ENCODE results near the gene PKNOX1.
A peak's percentile ranks its signal among the peaks of the same experiment; 100 is the strongest.
"Not testable (repeated sequence)": the region's sequence is repeated elsewhere in the genome, so short reads cannot be mapped to it uniquely, and the experiment has no call there.

Gene PKNOX1

DNA sequence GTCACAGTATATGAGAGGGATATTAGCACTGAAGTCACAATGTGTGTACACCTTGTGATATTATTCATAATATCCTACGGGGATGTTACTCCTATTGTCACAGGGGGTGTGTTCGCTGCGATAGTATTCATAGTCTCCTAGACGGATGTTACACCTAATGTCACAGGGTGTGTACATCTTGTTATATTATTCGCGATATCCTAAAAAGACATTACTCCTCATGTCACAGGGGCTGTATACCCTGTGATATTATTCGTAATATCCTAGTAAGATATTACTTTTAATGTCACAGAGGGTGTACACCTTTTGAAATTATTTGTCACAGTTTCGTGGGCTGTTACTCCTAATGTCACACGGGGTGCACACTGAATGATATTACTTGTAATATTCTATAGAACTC, 23.2 kb upstream of the PKNOX1 start:
- DNase-seq (ENCODE audit: low spot score) = not testable (repeated sequence)

DNA sequence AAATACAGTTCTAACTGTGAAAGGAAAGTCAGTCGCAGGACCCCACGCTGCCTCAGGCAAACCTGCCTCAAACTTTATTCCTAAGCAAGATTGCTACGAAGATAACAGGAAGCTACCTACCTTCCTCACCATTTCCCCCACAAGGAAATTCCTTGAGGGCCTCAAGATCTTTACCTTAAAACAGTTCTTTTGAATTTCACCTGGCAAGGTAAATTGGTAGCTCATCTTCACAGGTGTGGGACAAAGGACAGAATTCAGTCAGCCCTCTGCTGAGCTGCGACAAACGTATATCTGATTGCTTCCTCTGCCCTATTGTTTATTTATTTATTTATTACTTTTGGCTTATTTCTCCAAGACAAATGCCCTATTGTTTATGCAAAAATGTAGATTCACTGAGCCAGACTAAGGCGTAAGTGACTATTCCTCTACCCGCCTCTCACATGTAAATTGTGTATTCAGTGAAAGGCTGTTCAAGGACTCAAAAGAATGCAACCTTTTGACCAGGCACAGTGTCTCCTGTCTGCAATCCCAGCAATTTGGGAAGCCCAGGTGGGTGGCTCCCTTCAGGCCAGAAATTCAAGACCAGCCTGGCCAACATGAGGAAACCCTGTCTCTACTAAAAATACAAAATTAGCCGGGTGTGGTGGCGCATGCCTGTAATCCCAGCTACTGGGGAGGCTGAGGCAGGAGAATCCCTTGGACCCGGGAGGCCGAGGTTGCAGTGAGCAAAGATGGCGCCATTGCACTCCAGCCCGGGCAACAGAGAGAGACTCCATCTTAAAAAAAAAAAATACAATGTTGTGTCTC, 17.3 kb upstream of the PKNOX1 start:
- DNase-seq (ENCODE audit: low spot score) = no peak

DNA sequence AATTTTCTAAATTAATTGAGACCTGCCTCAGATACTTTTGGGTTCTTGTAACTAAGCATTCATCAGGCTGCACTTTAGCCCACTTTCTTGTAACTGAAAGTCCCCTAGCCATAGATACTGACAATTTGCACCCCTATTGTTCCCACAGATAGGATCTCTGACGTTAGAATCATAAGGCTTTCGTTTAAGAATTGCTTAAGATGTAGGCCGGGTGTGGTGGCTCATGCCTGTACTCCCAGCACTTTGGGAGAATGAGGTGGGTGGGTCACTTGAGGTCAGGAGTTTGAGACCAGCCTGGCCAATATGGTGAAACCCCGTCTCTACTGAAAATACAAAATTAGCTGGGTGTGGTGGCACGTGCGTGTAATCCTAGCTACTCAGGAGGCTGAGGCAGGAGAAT, 16.2 kb upstream of the PKNOX1 start:
- DNase-seq (ENCODE audit: low spot score) = not testable (repeated sequence)

DNA sequence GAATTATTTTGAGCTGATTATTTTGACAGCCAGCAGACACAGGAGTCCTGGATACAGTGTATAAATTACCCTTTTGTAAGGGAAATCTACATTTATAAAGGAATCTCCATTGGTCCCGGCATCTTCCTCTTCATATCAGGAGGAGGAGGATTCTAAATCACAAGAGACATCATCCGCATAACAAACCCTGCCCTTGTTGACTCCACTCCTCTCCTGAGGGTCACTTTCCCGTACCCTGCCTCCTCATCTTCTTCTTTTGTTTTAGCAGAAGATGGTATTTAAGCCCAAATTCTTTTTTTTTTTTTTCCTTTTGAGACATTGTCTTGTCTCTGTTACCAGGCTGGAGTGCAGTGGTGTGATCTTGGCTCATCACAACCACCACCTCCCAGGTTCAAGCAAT, 14.6 kb upstream of the PKNOX1 start:
- DNase-seq (ENCODE audit: low spot score) = no peak

- DNase-seq (ENCODE audit: low spot score) = no peak
These were observed 11.9 kb upstream of the PKNOX1 start for GRCh38 chr21:42962380-42963007.

- no peak for DNase-seq (ENCODE audit: low spot score)
These were observed 10.3 kb upstream of the PKNOX1 start for GRCh38 chr21:42964086-42964485.

GRCh38 chr21:42964546-42965210, 9.7 kb upstream of the PKNOX1 start:
- DNase-seq (ENCODE audit: low spot score) = no peak

DNA sequence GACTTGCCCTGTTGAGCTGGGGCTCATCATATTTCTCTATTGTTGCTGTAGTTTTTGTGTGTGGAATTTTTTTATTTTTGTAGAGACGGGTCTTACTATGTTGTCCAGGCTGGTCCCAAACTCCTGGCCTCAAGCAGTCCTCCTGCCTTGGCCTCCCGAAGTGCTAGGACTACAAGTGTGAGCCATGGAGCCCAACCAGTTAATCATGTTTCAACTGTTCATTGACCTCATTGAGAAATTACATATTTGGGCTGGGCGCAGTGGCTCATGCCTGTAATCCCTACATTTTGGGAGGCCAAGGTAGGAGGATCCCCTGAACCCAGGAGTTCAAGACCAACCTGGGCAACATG, 9.2 kb upstream of the PKNOX1 start:
- no peak for DNase-seq (ENCODE audit: low spot score)

DNA sequence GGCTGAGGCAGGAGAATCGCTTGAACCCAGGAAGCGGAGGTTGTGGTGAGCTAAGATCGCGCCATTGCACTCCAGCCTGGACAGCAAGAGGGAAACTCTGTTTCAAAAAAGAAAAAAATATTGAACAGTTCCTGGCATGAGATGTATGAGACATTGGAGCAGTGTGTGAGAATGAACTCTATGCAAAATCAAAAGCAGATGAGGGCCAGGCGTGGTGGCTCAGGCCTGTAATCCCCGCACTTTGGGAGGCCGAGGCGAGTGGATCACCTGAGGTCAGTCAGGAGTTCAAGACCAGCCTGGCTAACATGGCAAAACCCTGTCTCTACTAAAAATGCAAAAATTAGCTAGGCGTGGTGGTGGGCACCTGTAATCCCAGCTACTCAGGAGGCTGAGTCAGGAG, 6.7 kb upstream of the PKNOX1 start:
- DNase-seq (ENCODE audit: low spot score) = not testable (repeated sequence)

- no peak for DNase-seq (ENCODE audit: low spot score)
These were observed 5.2 kb upstream of the PKNOX1 start for GRCh38 chr21:42969193-42969600.

GRCh38 chr21:42970946-42971653, 3.3 kb upstream of the PKNOX1 start:
- no peak for DNase-seq (ENCODE audit: low spot score)

DNA sequence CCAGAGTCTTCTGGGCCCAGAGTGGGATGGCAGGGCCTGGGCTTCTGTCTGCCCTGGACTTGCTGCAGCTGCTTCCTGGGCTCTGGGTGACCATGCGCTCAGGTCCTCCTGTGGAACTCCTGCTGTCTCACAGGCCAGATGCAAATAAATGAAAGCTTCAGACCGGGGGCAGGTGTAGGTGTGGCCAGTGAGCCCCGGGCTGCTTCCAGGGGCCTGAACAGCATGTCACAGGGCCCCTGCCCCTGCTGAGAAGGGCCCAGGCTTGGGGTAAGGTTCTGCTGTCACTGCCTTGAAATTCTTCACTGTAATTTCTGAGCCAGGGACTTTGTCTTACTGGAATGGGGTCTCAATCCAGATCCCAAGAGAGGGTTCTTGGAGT, 2.5 kb upstream of the PKNOX1 start:
- DNase-seq (ENCODE audit: low spot score) = no peak

DNA sequence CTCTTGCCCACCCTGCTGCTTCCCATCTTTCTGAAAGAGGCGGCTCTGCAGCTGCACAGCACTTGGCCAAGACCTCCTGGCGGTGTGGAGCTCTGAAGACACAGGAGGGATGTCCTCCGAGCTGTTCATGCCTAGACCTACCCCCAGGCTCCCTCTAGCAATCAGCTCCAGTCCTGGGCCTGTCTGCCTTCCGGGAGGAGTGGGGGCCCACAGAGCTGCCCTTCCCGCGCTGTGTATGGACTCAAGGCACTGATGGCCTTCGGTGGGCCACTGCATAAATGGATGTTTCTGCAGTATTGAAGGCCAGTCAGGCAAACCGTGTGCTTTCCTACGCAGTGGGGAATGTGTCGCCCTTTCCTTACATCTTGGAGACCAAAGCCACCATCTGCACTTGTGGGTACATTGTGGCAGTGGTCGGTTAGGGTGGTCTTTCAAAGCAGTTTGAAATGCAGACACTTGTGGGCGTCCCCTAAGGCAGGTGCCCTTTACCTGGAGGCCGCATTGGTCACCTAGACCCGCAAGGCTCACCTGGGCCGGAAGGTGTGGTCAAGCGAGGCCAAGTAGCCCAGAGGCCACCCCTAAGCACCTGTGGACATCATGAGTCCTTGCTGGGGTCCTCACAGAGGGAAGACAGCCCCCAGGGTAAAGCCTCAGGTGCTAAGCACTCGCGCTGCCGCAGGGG, 912 bp upstream of the PKNOX1 start:
- DNase-seq (ENCODE audit: low spot score) = no peak

GRCh38 chr21:42974832-42975820, 764 bp downstream of the PKNOX1 start:
- DNase-seq (ENCODE audit: low spot score) = peak; percentile 70

DNA sequence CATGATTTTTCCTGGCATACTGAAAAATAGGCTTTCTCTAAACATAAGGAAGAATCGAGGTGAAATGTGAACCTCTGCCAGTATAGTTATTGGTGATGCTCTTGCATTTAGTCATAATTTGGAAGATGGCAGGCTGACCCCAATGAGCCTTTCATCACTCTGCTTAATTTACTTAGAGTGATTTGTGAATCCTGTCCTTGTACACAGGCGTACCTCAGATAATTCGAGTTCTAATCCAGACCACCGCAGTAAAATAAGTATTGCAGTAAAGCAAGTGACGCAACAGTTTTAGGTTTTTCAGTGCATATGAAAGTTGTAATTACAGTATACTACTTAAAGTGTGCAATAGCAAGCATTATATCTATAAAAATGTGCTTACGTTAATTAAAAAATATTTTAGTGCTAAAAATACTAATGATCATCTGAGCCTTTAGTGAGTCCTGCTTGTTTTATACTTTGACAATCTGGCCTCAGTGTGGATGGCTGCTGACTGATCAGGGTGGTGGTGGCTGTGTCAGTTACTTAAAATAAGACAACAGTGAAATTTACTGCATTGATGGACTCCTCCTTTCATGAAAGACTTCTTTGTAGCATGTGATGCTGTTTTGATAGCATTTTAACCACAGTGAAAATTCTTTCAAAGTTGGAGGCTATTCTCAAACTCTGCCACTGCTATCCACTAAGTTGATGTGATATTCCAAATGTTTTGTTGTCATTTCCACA, 1.7 kb downstream of the PKNOX1 start:
- DNase-seq (ENCODE audit: low spot score) = peak; percentile 25

DNA sequence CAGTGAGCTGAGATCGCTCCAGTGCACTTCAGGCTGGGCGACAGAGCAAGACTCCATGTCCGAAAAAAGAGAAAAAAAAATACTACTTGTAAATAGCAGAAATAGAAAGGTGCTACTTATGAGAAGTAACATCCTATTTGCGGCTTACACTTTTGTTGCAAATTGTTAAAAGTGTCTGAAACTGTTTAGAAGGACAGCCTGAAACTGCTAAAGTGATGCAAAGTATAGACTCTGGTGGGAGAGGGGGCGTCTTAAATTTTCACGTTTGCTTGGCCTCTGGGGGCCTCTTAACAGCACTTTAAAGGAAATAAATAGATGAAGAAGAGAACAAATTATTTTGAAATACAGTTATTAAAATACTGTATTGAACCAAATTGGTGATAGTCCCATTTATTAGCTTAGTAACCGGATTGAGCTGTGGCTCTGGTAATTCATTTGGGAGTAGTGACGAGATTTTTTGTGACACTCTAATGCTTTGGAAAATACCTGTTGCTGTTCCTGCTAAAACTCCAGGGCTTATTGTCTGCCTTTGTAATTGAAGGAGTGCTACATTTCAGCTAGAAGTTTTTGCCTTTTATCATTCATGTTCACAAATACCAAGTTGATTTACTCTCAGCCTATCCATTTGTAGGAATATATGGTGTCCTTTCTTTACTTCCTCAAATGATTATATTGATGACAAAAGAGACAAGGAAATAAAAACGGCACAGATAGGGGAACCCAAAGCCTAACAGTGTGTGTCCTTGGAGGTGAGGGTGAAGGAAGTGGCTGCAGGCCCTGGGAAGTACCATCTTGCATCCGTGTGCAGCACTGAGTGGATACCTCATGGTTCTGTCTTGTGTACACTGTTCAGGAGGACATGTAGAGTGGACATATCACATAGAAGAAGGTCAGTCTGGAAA, 6.2 kb downstream of the PKNOX1 start:
- no peak for DNase-seq (ENCODE audit: low spot score)

- DNase-seq (ENCODE audit: low spot score) = no peak
These were observed 6.8 kb downstream of the PKNOX1 start for GRCh38 chr21:42981214-42981523.

DNA sequence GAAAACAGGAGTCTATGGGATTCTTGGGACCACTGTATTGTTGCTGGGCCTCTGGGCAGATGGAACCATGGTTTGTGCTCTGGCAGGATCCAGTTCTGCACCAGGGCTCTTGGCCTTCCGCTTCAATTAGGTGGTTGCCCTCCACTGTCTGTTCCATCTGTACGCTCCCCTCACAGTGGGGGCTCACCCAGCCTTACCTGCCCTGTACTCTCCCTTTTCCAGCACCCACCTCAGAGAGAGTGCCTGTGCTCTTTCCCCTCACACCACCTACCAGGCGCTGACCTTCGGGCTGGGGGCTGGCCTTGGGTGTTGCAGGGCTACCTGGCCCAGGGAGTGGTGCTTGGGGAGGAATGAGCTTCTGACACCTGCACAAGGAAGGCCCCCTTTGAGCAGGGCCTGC, 7.5 kb downstream of the PKNOX1 start:
- DNase-seq (ENCODE audit: low spot score) = no peak

DNA sequence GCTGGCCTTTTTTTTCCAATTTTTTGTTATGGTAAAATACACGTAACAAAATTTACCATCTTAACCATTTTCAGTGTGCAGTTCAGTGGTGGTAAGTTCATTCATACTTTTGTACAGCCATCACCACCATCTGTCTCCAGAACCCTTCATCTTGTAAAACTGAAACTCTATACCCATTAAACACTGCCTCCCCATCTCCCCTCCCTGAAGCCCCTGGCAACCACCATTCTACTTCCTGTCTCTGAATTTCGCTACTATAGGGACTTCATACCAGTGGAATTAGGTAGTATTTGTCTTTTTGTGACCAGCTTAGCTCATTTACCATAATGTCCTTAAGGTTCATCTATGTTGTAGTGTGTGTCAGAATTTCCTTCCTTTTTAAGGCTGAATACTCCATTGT, 8.7 kb downstream of the PKNOX1 start:
- no peak for DNase-seq (ENCODE audit: low spot score)

Measured in SK-N-DZ (cell line).